WI38 (cell line): ENCODE data around the gene PTPN13.

Source experiments
- H3K4me3 ChIP-seq: 2 replicates; pipeline ENCODE4 v1.5.1; 2011; ENCODE audit warnings: low read depth, mild to moderate bottlenecking, control low read depth, low read length
- TF ChIP-seq, protein P1 (sequence below): IDR thresholded peaks from 2 replicates; pipeline ENCODE4 v1.5.1; 2012; ENCODE audit warnings: low read depth, mild to moderate bottlenecking, control low read depth, low read length

The PTPN13 gene

DNA sequence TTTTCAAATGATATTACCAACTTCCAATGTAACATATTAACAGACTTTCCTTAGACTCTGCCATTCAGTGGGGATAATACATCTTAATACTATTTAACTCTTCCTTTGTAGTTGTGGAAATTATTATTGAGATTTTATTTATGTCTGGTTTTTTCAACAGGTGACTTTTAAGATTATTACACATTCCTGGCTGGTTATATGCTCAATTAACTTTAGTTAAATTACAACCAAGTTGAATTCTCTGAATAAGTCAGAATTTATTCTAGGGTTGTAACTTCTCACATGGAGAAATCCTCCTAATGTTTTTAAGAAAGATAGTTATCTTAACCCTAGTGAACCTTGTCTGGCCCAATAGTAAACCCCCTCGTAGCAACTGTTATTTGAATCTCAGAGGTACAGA is 147.7 kb downstream of the PTPN13 start:
- TF ChIP-seq, protein P1, sequence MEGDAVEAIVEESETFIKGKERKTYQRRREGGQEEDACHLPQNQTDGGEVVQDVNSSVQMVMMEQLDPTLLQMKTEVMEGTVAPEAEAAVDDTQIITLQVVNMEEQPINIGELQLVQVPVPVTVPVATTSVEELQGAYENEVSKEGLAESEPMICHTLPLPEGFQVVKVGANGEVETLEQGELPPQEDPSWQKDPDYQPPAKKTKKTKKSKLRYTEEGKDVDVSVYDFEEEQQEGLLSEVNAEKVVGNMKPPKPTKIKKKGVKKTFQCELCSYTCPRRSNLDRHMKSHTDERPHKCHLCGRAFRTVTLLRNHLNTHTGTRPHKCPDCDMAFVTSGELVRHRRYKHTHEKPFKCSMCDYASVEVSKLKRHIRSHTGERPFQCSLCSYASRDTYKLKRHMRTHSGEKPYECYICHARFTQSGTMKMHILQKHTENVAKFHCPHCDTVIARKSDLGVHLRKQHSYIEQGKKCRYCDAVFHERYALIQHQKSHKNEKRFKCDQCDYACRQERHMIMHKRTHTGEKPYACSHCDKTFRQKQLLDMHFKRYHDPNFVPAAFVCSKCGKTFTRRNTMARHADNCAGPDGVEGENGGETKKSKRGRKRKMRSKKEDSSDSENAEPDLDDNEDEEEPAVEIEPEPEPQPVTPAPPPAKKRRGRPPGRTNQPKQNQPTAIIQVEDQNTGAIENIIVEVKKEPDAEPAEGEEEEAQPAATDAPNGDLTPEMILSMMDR = no peak
- no peak overlapping the region for H3K4me3 ChIP-seq

DNA sequence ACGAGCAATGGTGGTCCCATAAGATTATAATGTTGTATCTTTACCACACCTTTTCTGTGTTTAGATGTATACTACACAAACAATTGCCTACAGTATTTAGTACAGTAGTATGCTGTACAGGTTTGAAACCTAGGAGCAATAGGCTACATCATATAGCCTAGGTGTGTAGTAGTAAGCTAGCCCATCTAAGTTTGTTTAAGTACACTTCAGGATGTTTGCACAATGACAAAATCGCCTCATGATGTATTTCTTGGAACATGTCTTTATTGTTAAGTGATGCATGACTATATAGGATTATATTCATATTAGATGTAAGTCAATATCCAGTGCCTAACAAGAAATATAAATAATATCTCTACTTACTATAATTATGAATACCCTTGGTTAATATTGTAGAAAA is 150.5 kb downstream of the PTPN13 start:
- TF ChIP-seq, protein P1 = no peak
- H3K4me3 ChIP-seq = no peak overlapping the region

DNA sequence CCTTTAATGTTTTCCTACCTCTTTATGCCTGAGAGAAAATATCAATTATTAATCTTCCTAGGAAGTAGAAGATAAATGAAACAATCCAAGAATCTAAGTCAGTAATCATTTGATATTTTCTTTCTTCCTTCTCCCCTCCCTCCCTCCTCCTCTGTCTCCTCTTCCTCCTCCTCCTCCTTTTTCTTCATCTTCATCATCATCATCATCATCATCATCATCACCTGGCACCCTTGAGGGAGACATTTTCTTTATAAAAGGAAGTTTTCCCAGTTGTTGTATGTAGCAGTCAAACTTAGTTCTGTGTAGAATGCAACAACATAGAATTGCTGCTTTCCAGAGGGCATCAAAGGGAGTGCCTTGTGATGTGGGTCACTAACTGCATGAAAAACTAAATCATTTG is 155.0 kb downstream of the PTPN13 start:
- H3K4me3 ChIP-seq = no peak overlapping the region
- TF ChIP-seq, protein P1 = no peak

DNA sequence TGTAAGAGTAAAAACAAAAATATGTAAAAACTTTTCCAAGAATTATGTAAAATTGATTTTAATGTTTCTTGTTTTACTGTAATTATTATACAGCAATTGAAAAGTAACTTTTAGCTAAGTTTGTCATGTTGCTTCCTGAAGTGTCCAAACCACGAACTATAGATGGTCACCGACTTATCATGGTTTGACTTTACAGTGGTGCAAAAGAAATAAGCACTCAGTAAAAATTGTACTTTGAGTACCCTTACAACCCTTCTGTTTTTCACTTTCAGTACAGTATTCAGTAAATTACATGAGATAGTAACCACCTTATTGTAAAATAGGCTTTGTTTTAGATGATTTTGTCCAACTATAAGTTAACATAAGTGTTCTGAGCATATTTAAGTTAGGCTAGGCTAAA is 161.3 kb downstream of the PTPN13 start:
- TF ChIP-seq, protein P1 = no peak
- H3K4me3 ChIP-seq = no peak overlapping the region

DNA sequence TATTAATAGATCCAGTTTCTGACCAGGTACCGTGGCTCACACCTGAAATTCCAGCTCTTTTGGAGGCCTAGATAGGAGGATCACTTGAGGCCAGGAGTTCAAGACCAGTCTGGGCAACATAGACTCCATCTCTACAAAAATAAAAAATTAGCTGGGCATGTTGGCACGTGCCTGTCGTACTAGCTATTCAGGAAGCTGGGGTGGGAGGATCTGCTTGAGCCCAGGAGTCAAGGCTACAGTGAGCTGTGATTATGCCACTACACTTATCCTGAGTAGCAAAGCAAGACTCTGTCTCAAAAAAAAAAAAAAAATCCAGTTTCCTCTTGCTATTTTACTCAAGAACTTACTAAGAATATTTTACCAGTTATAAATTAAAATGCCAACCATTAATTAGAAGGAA is 163.4 kb downstream of the PTPN13 start:
- no peak overlapping the region for H3K4me3 ChIP-seq
- TF ChIP-seq, protein P1 = no peak

DNA sequence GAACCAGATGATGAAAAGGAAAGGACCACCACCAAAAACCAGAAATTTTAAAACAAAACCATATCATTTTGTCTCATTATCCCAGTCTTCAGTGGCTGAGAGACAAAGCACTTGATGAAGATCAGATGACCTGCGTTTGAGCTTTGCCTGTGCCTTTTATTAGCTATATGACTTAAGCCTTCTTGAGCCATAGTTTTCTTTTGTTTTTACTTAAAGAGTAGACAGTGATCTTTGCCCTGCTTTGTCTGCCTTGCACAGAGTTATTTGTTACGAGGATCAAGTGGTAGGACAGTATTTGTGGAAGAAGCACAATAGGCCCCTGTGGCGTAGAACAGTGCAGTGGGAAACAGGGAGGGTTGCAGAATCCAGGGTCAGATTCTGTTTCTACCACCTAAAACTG is 165.2 kb downstream of the PTPN13 start:
- TF ChIP-seq, protein P1 = no peak
- no peak overlapping the region for H3K4me3 ChIP-seq

DNA sequence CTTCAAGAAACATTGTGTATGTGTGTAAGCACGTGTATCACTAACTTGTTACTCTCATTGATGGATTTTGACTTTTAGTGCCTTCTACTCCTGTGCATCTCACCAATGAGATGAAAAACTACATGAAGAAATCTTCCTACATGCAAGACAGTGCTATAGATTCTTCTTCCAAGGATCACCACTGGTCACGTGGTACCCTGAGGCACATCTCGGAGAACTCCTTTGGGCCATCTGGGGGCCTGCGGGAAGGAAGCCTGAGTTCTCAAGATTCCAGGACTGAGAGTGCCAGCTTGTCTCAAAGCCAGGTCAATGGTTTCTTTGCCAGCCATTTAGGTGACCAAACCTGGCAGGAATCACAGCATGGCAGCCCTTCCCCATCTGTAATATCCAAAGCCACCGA is 168.5 kb downstream of the PTPN13 start:
- TF ChIP-seq, protein P1 = no peak
- H3K4me3 ChIP-seq = no peak overlapping the region
